ENCODE results near the gene NUP205.

NUP205 gene

GRCh38 chr7:135557455-135558336 lies at the start of gene NUP205:
Gene NUP205, plus strand, starts transcription at chr7:135557917. Its CDS starts 28 bp downstream, at chr7:135557945.
- DNase-seq (ENCODE audit: low spot score) = peak; percentile 94

GRCh38 chr7:135508883-135509588 lies 48.7 kb upstream of the NUP205 start:
- peak; percentile 64 for DNase-seq (ENCODE audit: low spot score)

DNA sequence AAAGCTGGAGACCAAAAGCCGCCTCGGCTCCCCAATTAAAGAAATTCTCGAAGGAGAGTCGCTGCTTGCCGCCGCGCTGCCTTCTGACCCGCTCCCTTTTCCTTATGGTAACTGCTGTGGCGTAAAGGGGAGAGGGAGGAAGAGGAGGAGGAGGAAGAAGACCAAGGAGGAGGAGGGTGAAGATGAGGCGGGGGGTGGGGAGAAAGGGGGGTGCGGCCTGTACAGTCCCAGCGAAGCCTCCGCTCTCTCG lies 48.2 kb upstream of the NUP205 start:
- no peak for DNase-seq (ENCODE audit: low spot score)

DNA sequence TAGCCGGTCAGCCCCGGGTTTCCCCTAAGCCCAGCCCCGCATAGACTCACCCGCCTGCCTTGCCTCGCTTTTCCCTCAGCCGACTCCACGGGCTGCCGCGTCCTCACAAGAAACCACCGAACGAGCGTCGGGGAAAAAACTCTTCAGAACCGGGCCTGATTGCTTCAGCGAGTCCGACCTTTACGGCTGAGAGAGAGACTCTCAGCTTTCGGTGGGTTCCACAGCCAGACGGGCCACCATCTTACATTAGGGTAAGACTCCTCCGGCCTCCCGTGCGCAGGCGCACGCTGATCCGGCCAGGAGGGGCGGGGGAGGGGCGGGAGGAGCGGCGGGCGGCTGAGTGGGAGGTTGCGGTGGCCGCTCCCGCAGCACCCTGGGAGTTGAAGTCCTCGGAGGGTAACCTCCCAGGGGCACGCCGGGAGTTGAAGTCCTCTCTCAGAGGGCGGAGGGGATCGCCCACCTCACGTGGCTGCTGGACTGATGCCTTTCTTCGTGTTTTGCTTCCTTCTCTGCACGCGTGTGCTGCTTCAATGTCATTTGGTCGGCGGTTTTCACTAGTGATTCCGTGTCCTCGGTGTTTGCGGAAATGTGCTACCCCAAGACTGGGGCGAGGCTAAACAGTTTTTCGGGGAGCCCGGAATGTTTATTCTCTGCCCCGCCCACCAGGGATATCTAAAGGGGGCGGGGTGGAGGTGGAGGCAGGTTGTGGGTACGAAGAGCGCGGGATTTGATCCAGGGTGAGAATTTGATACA lies 47.7 kb upstream of the NUP205 start, which contains the start of gene CNOT4:
Gene CNOT4, minus strand, starts transcription at position 264 of the 753 bp plus-strand sequence. CDS start 71,771 bp downstream, outside the sequence.
- peak; percentile 99 for DNase-seq (ENCODE audit: low spot score)

DNA sequence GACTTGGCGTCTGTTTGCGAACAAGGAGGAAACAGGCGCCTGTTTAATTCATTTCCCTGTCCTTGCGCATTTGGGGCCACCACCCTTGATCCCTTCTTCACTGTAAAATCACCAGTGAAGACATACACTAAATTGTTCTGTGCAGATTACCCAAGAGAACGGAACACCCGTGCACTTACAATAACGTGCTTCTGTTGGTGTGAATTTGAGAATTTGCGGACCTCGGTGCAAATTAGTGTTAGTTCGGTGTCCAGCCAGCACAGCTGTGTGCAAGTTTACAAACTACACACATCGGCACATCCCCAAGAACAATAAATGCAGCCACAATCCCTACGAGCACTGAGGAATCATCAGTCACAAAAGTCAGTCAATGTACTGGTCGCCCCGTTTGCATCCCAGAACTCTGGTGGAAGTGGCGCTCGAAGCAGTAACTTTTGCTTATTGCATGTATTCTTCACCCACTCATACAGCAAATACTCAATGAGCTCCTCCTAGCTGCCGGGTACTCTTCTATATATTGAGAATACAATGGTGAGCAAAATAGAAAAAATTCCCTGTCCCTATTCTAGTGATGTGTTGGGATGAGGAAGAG lies 47.0 kb upstream of the NUP205 start:
- DNase-seq (ENCODE audit: low spot score) = no peak

GRCh38 chr7:135512135-135512887 lies 45.4 kb upstream of the NUP205 start:
- DNase-seq (ENCODE audit: low spot score) = no peak

GRCh38 chr7:135514856-135515255 lies 42.9 kb upstream of the NUP205 start:
- no peak for DNase-seq (ENCODE audit: low spot score)

DNA sequence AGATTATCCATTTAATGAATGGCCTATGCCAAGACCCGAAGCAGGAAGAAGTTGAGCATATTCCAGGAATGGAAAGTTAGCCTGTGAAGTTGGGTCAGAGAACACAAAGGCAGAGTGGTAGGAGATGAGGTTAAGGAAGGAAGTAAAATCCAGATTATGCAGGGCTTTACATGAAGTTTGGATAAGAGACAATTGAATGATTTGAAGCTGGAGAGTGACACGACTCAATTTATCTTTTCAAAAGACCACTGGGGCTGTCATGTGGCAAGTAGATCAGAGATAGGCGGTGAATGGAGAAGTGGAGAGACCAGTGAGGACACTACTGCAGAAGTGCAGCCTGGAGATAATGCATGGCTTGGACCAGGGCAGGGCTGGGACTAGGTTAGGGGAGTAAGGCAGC lies 40.7 kb upstream of the NUP205 start:
- no peak for DNase-seq (ENCODE audit: low spot score)

GRCh38 chr7:135518748-135519147 lies 39.0 kb upstream of the NUP205 start:
- DNase-seq (ENCODE audit: low spot score) = no peak

DNA sequence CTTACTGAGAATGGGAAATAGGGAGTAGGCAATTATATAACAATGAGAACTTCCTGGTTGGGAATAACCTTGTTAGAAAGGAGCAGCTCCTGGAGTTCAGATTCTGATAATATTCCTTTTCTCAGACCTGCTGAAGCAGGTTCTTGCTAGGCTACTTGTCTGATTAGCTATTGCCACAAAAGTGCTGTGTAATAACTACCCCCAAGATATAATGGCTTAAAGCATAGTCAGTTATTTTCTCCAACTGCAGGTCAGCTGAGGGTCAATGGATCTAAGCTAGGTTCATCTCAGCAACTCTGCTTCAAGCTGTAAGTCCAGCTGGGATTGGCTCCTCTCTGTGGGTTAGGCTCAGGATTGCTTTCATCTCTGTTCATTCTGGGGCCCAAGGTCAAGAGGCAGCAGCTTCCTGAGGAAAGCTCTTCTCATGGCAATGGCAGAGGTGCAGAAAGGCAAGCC lies 38.5 kb upstream of the NUP205 start:
- no peak for DNase-seq (ENCODE audit: low spot score)

DNA sequence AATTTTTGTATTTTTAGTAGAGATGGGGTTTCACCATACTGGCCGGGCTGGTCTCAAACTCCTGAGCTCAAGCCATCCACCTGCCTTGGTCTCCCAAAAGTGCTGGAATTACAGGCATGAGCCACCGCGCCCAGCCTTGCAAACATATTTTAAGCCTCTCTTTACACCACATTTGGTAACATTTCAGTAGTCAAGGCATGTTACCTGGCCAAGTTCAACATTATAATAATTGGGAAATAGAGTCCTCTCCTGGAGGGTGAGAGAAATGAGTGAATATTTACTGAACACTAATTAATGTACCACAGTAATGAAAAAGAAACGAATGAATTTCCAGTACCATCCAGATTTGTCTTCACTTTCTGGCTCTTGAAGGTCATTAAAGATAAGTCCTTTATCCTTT lies 37.8 kb upstream of the NUP205 start:
- no peak for DNase-seq (ENCODE audit: low spot score)

- DNase-seq (ENCODE audit: low spot score) = no peak
Measured at GRCh38 chr7:135522509-135522908, 35.2 kb upstream of the NUP205 start.

GRCh38 chr7:135523146-135523545 lies 34.6 kb upstream of the NUP205 start:
- no peak for DNase-seq (ENCODE audit: low spot score)

- no peak for DNase-seq (ENCODE audit: low spot score)
Measured at GRCh38 chr7:135525426-135525825, 32.3 kb upstream of the NUP205 start.

DNA sequence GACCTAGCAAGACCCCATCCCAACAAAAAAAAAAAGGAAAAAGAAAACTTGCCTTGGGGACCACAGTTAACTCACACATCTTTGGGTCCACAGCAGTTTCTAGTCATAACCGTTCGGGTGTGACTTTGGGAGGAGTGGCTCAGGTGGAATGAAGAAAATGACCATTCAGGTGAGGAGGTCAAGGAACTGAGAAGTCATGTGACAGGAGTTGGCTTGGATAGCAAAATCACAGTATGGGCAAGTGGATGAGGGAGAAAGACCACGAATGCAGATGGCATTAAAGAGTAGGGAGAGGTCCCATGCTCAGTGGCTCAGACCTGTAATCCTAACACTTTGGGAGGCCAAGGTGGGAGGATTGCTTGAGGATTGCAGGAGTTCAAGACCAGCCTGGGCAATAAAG lies 30.7 kb upstream of the NUP205 start:
- DNase-seq (ENCODE audit: low spot score) = no peak

- no peak for DNase-seq (ENCODE audit: low spot score)
Measured at GRCh38 chr7:135536150-135536549, 21.6 kb upstream of the NUP205 start.

GRCh38 chr7:135537453-135537852 lies 20.3 kb upstream of the NUP205 start:
- no peak for DNase-seq (ENCODE audit: low spot score)

GRCh38 chr7:135537905-135538304 lies 19.8 kb upstream of the NUP205 start:
- no peak for DNase-seq (ENCODE audit: low spot score)

DNA sequence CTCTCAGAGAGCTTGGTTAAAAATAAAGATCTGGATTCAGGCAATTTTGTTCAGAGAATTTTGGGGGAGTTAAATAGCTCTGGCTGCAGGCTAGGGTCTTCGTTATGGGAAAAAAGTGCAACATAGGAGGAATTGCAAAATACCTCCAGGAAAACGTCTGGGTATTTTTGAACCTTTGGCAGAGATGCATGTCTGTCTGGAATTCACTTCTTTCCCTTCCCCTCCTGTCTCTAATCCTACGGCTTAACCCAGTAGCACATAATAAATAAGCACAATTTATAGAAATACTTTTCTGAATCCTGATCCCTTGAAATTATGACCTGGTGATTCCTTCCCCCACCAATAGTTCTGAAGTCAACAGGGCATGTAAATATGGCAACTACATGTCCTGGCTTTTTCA lies 19.3 kb upstream of the NUP205 start:
- DNase-seq (ENCODE audit: low spot score) = no peak

GRCh38 chr7:135539629-135540028 lies 18.1 kb upstream of the NUP205 start:
- no peak for DNase-seq (ENCODE audit: low spot score)

- DNase-seq (ENCODE audit: low spot score) = no peak
Measured at GRCh38 chr7:135541029-135541428, 16.7 kb upstream of the NUP205 start.

All from left forelimb (tissue), 1 donor.